RCC 7860 (cell line): ENCODE measurements around the gene MRPL23.
"Not testable (repeated sequence)": the region's sequence is repeated elsewhere in the genome, so short reads cannot be mapped to it uniquely, and the experiment has no call there.

Source experiments
- DNase-seq: peaks from one replicate; pipeline ENCODE4 v3.0.0-alpha.2; 2015; ENCODE audit warnings: low spot score
- FAIRE-seq: peaks from 2 replicates; lab custom pipeline; 2012; peaks lifted over from hg19 to GRCh38; lab: Jason Lieb, UNC

The MRPL23 gene

DNA sequence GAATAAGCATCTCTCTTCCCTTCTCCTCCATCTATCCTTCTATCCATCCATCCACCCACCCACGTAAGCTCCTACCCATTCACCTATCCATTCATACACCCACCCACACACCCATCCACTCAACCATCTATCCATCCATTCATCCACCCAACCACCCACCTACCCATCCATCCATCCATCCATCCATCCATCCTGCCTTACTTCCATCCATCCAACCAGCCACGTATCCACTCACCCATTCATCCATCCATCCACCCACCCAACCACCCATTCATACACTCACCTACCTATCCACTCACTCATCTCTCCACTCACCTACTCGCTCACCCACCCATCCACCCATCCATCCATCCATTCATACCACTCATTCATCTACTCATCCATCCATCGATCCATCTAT lies 14.5 kb upstream of the MRPL23 start:
- FAIRE-seq (no peak), DNase-seq (no peak)

DNA sequence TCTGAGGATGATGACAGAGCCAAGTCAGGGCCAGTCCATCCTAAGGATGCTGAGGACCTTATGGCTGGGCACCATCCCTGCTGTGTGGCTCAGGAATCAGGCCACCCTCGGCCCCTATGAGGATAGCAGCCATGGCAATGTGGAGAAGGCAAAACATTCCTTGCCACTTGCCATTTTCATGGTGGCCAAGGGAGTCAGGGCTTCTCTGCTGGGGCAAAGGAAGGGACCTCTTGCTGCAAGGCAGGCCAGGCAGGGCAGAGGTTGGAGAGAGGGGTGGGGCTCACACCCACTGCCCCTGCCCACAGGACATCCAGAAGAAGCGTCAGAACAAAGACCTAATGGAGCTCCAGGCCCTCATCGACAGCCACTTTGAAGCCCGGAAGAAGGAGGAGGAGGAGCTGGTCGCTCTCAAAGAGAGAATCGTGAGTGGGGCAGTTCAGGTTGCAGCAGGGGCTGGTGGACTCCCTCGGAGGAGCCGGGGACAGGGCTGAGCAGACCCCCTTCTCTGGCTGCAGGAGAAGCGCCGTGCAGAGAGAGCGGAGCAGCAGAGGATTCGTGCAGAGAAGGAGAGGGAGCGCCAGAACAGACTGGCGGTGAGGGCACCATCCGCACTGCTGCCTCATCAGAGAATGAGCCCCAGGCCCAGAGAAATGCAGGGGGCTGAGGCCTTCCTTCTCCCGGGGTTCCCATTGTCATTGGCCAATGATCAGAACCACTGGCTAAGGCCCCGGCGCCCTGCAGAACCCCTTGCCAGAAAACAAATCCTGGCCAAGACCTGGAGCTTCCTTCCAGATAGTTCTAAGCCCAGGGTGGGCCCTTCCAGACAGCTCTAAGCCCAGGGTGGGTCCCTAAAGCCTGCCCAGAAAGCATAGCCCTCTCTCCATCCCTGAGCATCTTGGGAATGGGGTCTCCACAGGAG lies 13.5 kb upstream of the MRPL23 start:
- FAIRE-seq (no peak), DNase-seq (no peak)

GRCh38 chr11:1934335-1935155 lies 12.6 kb upstream of the MRPL23 start:
- FAIRE-seq (no peak), DNase-seq (no peak)

GRCh38 chr11:1935156-1936071 lies 11.7 kb upstream of the MRPL23 start:
- FAIRE-seq (no peak), DNase-seq (no peak)

GRCh38 chr11:1936072-1936780 lies 10.9 kb upstream of the MRPL23 start:
- DNase-seq (no peak), FAIRE-seq (no peak)

GRCh38 chr11:1936781-1937615 lies 10.1 kb upstream of the MRPL23 start:
- FAIRE-seq (no peak), DNase-seq (no peak)

DNA sequence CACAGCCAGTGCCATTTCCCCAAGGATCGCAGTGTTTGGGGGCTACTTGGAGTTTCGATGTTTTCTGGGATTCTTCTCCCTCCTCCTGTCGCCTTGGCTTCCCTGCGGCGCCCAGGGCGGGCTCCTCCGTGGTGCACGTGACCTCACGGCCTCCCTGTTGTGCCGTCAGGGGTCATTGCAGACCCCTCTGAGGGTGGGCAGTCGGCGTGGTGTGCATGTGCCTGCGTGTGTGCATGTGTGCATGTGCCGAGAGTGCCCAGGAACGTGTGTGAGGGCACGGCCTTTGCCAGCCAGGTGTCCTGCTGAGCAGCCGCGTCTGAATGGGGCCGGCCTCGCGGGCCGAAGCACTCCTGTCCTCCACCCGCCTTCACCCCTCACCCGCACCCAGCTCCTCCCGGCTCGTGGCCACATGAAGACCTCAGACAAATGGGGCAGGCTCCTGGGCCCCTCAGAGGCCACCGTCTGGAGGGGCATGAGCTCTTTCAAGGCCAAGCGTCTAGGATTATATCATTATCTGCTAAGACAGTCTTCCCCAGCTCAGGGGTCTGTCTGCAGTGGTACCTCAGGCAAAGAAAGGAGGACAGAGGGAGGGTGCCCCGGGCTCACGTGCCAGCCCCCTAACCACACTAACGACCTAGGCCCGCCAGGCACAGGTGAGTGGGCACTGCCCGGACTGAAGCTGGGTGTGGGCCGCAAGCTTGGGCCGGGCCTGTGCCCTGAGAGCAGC lies 9.4 kb upstream of the MRPL23 start:
- no peak for FAIRE-seq
- no peak for DNase-seq

GRCh38 chr11:1938343-1939005 lies 8.7 kb upstream of the MRPL23 start:
- DNase-seq (no peak), FAIRE-seq (no peak)

- DNase-seq (no peak), FAIRE-seq (no peak)
Observed at GRCh38 chr11:1939006-1939625, 8.0 kb upstream of the MRPL23 start.

- DNase-seq, FAIRE-seq: not testable (repeated sequence)
Observed at GRCh38 chr11:1939788-1940187, 7.3 kb upstream of the MRPL23 start.

DNA sequence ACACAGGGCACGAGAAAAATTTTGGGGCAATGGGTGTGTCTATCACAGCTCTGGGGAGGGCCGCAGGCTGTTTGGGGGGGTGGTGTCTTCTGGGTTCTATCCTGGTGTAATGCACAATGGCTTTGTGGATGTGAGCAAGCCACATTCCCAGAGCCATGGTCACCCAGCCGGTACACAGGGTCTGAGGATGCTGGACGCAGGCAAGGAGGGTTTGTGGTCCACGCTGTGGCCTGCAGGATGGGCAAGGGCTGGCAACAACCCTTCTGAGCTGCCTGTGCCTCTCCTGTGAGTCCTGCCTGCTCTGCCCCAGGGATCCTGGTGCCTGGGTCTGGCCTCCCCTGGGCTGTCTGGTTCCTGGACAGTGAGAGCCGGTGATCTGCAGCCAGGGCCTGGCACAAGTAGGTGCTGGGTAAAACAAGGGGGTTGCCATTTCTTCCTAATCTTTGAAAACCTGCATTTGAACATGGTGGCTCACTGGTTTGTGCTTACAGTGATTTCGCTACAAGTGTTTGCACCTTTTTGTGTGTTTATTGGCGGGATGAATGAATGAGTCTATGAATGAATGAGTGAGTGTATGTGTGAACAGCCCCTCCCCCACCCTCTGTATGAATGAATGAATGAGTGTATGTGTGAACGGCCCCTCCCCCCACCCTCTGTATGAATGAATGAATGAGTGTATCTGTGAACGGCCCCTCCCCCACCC lies 4.4 kb upstream of the MRPL23 start:
- DNase-seq (no peak), FAIRE-seq (no peak)

DNA sequence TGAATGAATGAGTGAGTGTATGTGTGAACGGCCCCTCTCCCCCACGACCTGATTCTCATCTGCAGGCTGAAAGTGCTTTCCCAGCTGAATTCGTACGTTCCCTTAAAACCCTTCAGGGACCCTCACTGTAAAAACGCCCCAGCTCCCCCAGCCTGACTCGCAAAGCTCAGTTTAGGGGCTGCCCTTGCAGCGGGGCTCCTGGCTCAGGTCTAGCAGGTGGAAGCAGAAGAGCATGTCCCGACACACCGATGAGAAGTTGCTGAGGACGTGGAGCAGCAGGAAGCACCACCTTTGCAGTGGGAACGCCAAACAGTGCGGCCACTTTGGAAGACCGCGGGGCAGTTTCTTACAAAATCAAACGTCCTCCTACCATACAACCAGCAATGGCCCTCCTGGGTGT lies 3.6 kb upstream of the MRPL23 start:
- no peak for FAIRE-seq

GRCh38 chr11:1943977-1944376 lies 3.2 kb upstream of the MRPL23 start:
- FAIRE-seq (peak; percentile 83), DNase-seq (peak; percentile 72)

More for the DNA sequence above, 3.6 kb upstream of the MRPL23 start:
- no peak for DNase-seq

DNA sequence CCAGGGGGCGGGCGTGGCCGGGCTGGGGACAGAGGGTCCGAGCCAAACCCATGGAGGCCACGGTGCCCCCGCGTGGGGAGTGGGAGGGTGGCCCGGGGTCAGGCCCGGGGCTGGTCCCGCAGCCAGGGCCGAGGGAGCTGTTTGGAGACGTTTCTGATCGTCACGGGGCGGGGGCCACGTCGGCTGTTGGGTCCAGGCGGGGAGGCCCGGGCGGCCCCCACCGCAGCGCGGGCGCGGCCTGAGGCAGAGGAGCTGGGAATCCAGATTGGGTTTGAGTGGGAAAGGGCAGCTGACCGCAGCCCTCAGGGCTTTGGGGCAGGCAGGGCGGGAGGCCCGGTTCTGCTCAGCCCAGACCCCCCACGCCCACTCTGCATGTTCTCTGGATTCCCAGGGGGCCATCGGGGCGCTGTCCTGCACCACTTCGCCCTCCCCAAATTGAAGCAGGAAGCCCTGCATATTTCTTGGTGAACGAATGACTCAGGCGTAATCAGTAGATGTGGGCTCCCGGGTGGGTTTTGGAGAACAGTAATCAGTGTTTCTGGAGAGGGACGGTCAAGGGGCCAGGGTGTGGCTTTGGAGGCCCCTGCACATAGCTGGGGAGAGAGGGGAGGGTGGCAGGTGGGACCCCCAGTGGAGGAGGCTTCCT lies 583 bp downstream of the MRPL23 start:
- FAIRE-seq (no peak), DNase-seq (no peak)

DNA sequence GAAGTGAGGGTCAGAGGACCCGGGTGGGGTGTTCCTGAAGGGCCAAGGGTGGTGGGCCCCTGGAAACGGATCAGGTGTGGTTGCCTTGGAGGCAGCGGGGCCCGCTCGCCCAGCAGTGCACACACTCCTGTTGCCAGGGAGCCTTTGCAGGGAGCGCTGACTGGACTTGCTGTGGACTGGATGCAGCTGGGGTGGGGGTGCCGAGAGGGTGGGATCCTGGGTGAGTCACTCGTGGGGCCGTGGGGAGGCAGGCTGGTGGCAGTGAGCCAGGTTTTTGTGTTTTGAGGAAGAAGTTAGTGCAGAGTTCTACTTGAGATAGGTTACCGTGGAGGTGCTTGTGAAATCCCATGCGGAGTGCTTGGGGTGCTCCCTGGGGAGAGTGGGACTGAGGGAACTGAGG lies 1.3 kb downstream of the MRPL23 start:
- FAIRE-seq (no peak), DNase-seq (no peak)

DNA sequence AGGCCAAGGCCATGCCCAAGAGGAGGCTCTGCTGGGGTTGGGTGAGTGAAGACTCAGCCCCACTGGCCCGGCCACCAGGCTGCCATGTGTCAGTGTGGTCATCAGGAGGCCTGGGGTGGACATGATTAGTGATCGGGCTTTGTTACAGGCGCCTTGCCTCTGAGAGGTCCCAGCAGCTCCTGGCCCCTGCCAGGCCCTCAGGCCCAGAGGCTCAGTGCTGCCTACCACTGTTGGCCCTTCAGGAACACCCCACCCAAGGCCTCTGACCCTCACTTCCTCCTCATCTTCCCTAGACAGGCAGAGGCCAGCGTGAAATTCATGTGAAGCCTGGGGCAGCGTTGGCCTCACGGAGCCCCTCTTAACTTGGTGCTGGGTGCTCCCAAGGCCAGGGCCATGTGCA lies 2.2 kb downstream of the MRPL23 start:
- DNase-seq, result no peak
- no peak for FAIRE-seq

GRCh38 chr11:1949922-1950321 lies 2.8 kb downstream of the MRPL23 start:
- FAIRE-seq (no peak), DNase-seq (no peak)
